ENCODE data around the gene SLC17A9. TPM values are rescaled to one million over a fixed set of nuclear protein-coding genes. Genes with fewer than 3 reads are reported as not detected.

SLC17A9 gene
- total and polyA plus RNA-seq, 2 experiments from 2014 or later = 32.0 to 39.3 TPM

- Histone ChIP-seq H2AFZ (no peak overlapping the region), H3K4me2 (peak overlapping the region; percentile 77), H3K27ac (ENCODE audit: low read depth) (peak overlapping the region; percentile 59; the same call in 1 of the 2 replicates), H3K79me2 (replicated peaks; ENCODE audit: insufficient read depth) (peaks cover 100% of the 10 kb centered on the region), H3K36me3 (ENCODE audit: insufficient read depth) (peaks cover 16% of the 10 kb centered on the region), H3K27me3 (ENCODE audit: insufficient read depth) (no peaks in the 10 kb centered on the region), H3F3A (replicated peaks; ENCODE audit: low read depth) (peaks cover 39% of the 10 kb centered on the region), H3K4me3 (peak overlapping the region; percentile 18), H3K4me1 (ENCODE audit: insufficient read depth) (peaks cover 82% of the 10 kb centered on the region), H3K9me2 (ENCODE audit: insufficient read depth) (no peaks in the 10 kb centered on the region), H4K20me1 (replicated peaks; ENCODE audit: insufficient read depth) (peaks cover 89% of the 10 kb centered on the region)
- no peak for ATAC-seq
- H3K27ac Mint-ChIP-seq = no peak overlapping the region
- H3K4me3 Mint-ChIP-seq = peak overlapping the region; percentile 43; the same call in 2 of the 3 replicates
- H3K36me3 Mint-ChIP-seq (ENCODE audit: low read depth) = peaks cover 18% of the 10 kb centered on the region
- peaks cover 13% of the 10 kb centered on the region for H3K27me3 Mint-ChIP-seq (ENCODE audit: insufficient read depth, low read depth, poor library complexity)
- DNase-seq (ENCODE audit: low spot score) = no peak
- H3K4me1 Mint-ChIP-seq = peaks cover 74% of the 10 kb centered on the region
- TF ChIP-seq JUNB (IDR thresholded peaks at IDR 0.05; ENCODE audit: unreplicated experiment) (no peak), ZNF331 (CRISPR knock-in tag; IDR thresholded peaks at IDR 0.05; ENCODE audit: low read depth) (no peak), POLR2AphosphoS5 (IDR thresholded peaks at IDR 0.05; ENCODE audit: low read depth) (no peak)
- TF ChIP-seq, protein P1, sequence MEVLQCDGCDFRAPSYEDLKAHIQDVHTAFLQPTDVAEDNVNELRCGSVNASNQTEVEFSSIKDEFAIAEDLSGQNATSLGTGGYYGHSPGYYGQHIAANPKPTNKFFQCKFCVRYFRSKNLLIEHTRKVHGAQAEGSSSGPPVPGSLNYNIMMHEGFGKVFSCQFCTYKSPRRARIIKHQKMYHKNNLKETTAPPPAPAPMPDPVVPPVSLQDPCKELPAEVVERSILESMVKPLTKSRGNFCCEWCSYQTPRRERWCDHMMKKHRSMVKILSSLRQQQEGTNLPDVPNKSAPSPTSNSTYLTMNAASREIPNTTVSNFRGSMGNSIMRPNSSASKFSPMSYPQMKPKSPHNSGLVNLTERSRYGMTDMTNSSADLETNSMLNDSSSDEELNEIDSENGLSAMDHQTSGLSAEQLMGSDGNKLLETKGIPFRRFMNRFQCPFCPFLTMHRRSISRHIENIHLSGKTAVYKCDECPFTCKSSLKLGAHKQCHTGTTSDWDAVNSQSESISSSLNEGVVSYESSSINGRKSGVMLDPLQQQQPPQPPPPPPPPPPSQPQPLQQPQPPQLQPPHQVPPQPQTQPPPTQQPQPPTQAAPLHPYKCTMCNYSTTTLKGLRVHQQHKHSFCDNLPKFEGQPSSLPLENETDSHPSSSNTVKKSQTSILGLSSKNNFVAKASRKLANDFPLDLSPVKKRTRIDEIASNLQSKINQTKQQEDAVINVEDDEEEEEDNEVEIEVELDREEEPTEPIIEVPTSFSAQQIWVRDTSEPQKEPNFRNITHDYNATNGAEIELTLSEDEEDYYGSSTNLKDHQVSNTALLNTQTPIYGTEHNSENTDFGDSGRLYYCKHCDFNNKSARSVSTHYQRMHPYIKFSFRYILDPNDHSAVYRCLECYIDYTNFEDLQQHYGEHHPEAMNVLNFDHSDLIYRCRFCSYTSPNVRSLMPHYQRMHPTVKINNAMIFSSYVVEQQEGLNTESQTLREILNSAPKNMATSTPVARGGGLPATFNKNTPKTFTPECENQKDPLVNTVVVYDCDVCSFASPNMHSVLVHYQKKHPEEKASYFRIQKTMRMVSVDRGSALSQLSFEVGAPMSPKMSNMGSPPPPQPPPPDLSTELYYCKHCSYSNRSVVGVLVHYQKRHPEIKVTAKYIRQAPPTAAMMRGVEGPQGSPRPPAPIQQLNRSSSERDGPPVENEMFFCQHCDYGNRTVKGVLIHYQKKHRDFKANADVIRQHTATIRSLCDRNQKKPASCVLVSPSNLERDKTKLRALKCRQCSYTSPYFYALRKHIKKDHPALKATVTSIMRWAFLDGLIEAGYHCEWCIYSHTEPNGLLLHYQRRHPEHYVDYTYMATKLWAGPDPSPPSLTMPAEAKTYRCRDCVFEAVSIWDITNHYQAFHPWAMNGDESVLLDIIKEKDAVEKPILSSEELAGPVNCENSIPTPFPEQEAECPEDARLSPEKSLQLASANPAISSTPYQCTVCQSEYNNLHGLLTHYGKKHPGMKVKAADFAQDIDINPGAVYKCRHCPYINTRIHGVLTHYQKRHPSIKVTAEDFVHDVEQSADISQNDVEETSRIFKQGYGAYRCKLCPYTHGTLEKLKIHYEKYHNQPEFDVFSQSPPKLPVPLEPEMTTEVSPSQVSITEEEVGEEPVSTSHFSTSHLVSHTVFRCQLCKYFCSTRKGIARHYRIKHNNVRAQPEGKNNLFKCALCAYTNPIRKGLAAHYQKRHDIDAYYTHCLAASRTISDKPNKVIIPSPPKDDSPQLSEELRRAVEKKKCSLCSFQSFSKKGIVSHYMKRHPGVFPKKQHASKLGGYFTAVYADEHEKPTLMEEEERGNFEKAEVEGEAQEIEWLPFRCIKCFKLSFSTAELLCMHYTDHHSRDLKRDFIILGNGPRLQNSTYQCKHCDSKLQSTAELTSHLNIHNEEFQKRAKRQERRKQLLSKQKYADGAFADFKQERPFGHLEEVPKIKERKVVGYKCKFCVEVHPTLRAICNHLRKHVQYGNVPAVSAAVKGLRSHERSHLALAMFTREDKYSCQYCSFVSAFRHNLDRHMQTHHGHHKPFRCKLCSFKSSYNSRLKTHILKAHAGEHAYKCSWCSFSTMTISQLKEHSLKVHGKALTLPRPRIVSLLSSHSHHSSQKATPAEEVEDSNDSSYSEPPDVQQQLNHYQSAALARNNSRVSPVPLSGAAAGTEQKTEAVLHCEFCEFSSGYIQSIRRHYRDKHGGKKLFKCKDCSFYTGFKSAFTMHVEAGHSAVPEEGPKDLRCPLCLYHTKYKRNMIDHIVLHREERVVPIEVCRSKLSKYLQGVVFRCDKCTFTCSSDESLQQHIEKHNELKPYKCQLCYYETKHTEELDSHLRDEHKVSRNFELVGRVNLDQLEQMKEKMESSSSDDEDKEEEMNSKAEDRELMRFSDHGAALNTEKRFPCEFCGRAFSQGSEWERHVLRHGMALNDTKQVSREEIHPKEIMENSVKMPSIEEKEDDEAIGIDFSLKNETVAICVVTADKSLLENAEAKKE (CRISPR knock-in tag; IDR thresholded peaks at IDR 0.05) = no peak
- H3K9me3 Mint-ChIP-seq = no peaks in the 10 kb centered on the region
Observed at GRCh38 chr20:62916703-62917476, 35.6 kb upstream of the SLC17A9 start.

GRCh38 chr20:62917720-62918119 lies 34.8 kb upstream of the SLC17A9 start:
- Histone ChIP-seq H3K79me2 (replicated peaks; ENCODE audit: insufficient read depth) (peaks cover 100% of the 10 kb centered on the region), H3K4me3 (peak overlapping the region; percentile 18), H2AFZ (no peak overlapping the region), H3K4me1 (ENCODE audit: insufficient read depth) (peaks cover 90% of the 10 kb centered on the region), H3K36me3 (ENCODE audit: insufficient read depth) (peaks cover 8% of the 10 kb centered on the region; the same call in 1 of the 2 replicates), H3K27me3 (ENCODE audit: insufficient read depth) (no peaks in the 10 kb centered on the region), H3F3A (replicated peaks; ENCODE audit: low read depth) (peaks cover 38% of the 10 kb centered on the region), H3K27ac (ENCODE audit: low read depth) (no peak overlapping the region), H4K20me1 (replicated peaks; ENCODE audit: insufficient read depth) (peaks cover 89% of the 10 kb centered on the region), H3K9me2 (ENCODE audit: insufficient read depth) (no peaks in the 10 kb centered on the region), H3K4me2 (peak overlapping the region; percentile 77)
- ATAC-seq = no peak
- no peak for DNase-seq (ENCODE audit: low spot score)
- Mint-ChIP-seq H3K27ac (peak overlapping the region; percentile 60; the same call in 1 of the 2 replicates), H3K4me3 (peak overlapping the region; percentile 43; the same call in 2 of the 3 replicates), H3K9me3 (no peaks in the 10 kb centered on the region), H3K27me3 (ENCODE audit: insufficient read depth, low read depth, poor library complexity) (peaks cover 13% of the 10 kb centered on the region), H3K36me3 (ENCODE audit: low read depth) (peaks cover 14% of the 10 kb centered on the region), H3K4me1 (peaks cover 80% of the 10 kb centered on the region)
- TF ChIP-seq, protein P2, sequence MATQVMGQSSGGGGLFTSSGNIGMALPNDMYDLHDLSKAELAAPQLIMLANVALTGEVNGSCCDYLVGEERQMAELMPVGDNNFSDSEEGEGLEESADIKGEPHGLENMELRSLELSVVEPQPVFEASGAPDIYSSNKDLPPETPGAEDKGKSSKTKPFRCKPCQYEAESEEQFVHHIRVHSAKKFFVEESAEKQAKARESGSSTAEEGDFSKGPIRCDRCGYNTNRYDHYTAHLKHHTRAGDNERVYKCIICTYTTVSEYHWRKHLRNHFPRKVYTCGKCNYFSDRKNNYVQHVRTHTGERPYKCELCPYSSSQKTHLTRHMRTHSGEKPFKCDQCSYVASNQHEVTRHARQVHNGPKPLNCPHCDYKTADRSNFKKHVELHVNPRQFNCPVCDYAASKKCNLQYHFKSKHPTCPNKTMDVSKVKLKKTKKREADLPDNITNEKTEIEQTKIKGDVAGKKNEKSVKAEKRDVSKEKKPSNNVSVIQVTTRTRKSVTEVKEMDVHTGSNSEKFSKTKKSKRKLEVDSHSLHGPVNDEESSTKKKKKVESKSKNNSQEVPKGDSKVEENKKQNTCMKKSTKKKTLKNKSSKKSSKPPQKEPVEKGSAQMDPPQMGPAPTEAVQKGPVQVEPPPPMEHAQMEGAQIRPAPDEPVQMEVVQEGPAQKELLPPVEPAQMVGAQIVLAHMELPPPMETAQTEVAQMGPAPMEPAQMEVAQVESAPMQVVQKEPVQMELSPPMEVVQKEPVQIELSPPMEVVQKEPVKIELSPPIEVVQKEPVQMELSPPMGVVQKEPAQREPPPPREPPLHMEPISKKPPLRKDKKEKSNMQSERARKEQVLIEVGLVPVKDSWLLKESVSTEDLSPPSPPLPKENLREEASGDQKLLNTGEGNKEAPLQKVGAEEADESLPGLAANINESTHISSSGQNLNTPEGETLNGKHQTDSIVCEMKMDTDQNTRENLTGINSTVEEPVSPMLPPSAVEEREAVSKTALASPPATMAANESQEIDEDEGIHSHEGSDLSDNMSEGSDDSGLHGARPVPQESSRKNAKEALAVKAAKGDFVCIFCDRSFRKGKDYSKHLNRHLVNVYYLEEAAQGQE (IDR thresholded peaks at IDR 0.05; ENCODE audit: unreplicated experiment) = no peak
- TF ChIP-seq CREB1 (CRISPR knock-in tag; IDR thresholded peaks at IDR 0.05; ENCODE audit: low read depth) (no peak), NANOG (IDR thresholded peaks at IDR 0.05; ENCODE audit: borderline replicate concordance) (no peak), ZNF331 (CRISPR knock-in tag; IDR thresholded peaks at IDR 0.05; ENCODE audit: low read depth) (no peak), JUNB (IDR thresholded peaks at IDR 0.05; ENCODE audit: unreplicated experiment) (no peak), POLR2AphosphoS5 (IDR thresholded peaks at IDR 0.05; ENCODE audit: low read depth) (no peak), EZH2phosphoT487 (IDR thresholded peaks at IDR 0.05; ENCODE audit: unreplicated experiment) (no peak)
